GM12878 (cell line): Measurements from ENCODE around the gene ABI3. TPM values are rescaled to one million over a fixed set of nuclear protein-coding genes. Genes with fewer than 3 reads are reported as not detected.

Experiments
- GATAD2B ChIP-seq: fragments of 450-650 bp; conservative IDR thresholded peaks from 2 replicates; pipeline ENCODE4 v1.6.1; 2017; ENCODE audit warnings: low read depth, mild to moderate bottlenecking, moderate library complexity
- HCFC1 ChIP-seq: fragments of 150-350 bp; IDR thresholded peaks from 2 replicates; pipeline ENCODE4 v1.6.1; 2014; ENCODE audit warnings: low read length
- IKZF2 ChIP-seq, 2 experiments: fragments of 450-650 bp; IDR thresholded peaks; 2 replicates each; pipeline ENCODE4 v1.6.1; 2017; ENCODE audit warnings: mild to moderate bottlenecking in 2 of 2, moderate library complexity in 2 of 2
- POLR2AphosphoS5 ChIP-seq: IDR thresholded peaks from 2 replicates; pipeline ENCODE4 v1.6.1; 2011; ENCODE audit warnings: mild to moderate bottlenecking, low read length, inconsistent platforms
- RAD51 ChIP-seq: fragments of 450-650 bp; IDR thresholded peaks from 2 replicates; pipeline ENCODE4 v1.6.1; 2016; ENCODE audit warnings: moderate library complexity, mild to moderate bottlenecking, inconsistent platforms
- RB1 ChIP-seq: fragments of 450-650 bp; formaldehyde crosslinking; IDR thresholded peaks from 2 replicates; pipeline ENCODE4 v1.6.1; 2017; ENCODE audit warnings: mild to moderate bottlenecking, borderline replicate concordance
- RUNX3 ChIP-seq: IDR thresholded peaks from 2 replicates; pipeline ENCODE4 v1.6.1; 2012; ENCODE audit warnings: low read length, inconsistent platforms
- TARDBP ChIP-seq: IDR thresholded peaks from 2 replicates; pipeline ENCODE4 v1.6.1; 2016; ENCODE audit warnings: borderline replicate concordance
- ZBED1 ChIP-seq: IDR thresholded peaks from 2 replicates; pipeline ENCODE4 v1.6.1; 2016; ENCODE audit warnings: borderline replicate concordance
- polyA plus RNA-seq, 11 experiments: library from polyadenylated mRNA; depleted of rRNA in 4 of 11; unstranded in 6 of 11; stranded (reverse) in 5 of 11; fragments of >200 nt; fragmentation: Nextera tagmentation in 4 of 11; fragmentation: Illumina TruSeq in 1 of 11; extraction: Ambion mirVana in 4 of 11; extraction: Trizol in 1 of 11; gene quantifications; 1 replicate in 1 of 11; 2 replicates in 10 of 11; pipeline versions ENCODE4 v1.2.1 to v1.2.3, GENCODE V29; 2011 to 2016; ENCODE audit warnings: inconsistent platforms in 2 of 11, missing spikeins in 2 of 11, low read depth in 1 of 11
- total RNA-seq, 4 experiments: library from RNA; depleted of rRNA in 3 of 4; stranded (reverse); fragments of >200 nt in 3 of 4; fragmentation: Illumina TruSeq in 1 of 4; extraction: Trizol in 1 of 4; gene quantifications; 2 replicates each; pipeline versions ENCODE4 v1.2.1 to v1.2.3, GENCODE V29; 2013 to 2021
- TF ChIP-seq, protein P1 (sequence below): fragments of 150-350 bp; IDR thresholded peaks from 2 replicates; pipeline ENCODE4 v1.6.1; 2014; ENCODE audit warnings: mild to moderate bottlenecking, low read depth, low read length
- TF ChIP-seq, protein P2 (sequence below): fragments of 450-650 bp; IDR thresholded peaks from 2 replicates; pipeline ENCODE4 v1.6.1; 2017; ENCODE audit warnings: mild to moderate bottlenecking, moderate library complexity

Gene ABI3
- total and polyA plus RNA-seq, 10 of the 15 experiments (the other 5 are each of a cell fraction or from before 2014, with no cell fraction given) = 13.4 to 109 (median 51.1) TPM

DNA sequence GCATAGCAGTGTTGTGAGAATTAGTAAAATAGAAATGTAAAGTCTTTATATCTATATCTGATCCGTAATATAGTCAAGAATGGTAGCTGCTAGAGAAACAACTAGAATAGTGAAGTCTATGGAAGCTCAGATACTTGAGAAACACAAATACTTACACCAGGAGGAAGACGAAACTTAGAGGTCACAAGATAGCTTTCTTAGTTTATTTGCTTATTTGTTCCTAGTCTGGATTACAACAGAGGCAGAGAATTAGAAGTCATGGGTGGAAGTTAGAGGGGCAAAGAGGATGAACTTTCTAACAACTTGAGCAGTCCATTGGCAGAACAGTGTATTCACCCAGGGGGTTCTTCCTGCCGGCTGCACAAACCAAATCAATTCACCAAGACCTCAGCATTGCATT, 14.0 kb upstream of the ABI3 start (continued):
- TF ChIP-seq, protein P1, sequence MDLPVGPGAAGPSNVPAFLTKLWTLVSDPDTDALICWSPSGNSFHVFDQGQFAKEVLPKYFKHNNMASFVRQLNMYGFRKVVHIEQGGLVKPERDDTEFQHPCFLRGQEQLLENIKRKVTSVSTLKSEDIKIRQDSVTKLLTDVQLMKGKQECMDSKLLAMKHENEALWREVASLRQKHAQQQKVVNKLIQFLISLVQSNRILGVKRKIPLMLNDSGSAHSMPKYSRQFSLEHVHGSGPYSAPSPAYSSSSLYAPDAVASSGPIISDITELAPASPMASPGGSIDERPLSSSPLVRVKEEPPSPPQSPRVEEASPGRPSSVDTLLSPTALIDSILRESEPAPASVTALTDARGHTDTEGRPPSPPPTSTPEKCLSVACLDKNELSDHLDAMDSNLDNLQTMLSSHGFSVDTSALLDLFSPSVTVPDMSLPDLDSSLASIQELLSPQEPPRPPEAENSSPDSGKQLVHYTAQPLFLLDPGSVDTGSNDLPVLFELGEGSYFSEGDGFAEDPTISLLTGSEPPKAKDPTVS = no peak
- no peak for TF ChIP-seq RAD51
- TF ChIP-seq, protein P2, sequence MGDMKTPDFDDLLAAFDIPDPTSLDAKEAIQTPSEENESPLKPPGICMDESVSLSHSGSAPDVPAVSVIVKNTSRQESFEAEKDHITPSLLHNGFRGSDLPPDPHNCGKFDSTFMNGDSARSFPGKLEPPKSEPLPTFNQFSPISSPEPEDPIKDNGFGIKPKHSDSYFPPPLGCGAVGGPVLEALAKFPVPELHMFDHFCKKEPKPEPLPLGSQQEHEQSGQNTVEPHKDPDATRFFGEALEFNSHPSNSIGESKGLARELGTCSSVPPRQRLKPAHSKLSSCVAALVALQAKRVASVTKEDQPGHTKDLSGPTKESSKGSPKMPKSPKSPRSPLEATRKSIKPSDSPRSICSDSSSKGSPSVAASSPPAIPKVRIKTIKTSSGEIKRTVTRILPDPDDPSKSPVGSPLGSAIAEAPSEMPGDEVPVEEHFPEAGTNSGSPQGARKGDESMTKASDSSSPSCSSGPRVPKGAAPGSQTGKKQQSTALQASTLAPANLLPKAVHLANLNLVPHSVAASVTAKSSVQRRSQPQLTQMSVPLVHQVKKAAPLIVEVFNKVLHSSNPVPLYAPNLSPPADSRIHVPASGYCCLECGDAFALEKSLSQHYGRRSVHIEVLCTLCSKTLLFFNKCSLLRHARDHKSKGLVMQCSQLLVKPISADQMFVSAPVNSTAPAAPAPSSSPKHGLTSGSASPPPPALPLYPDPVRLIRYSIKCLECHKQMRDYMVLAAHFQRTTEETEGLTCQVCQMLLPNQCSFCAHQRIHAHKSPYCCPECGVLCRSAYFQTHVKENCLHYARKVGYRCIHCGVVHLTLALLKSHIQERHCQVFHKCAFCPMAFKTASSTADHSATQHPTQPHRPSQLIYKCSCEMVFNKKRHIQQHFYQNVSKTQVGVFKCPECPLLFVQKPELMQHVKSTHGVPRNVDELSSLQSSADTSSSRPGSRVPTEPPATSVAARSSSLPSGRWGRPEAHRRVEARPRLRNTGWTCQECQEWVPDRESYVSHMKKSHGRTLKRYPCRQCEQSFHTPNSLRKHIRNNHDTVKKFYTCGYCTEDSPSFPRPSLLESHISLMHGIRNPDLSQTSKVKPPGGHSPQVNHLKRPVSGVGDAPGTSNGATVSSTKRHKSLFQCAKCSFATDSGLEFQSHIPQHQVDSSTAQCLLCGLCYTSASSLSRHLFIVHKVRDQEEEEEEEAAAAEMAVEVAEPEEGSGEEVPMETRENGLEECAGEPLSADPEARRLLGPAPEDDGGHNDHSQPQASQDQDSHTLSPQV = no peak
- TF ChIP-seq ZBED1 = no peak
- TF ChIP-seq TARDBP = no peak
- TF ChIP-seq RB1 = no peak
- no peak for TF ChIP-seq HCFC1
- no peak for TF ChIP-seq IKZF2 (IDR thresholded peaks at IDR 0.05)
- no peak for TF ChIP-seq RUNX3
- TF ChIP-seq POLR2AphosphoS5 = no peak
- no peak for TF ChIP-seq GATAD2B
